Measurements from ENCODE around the gene ANKH.
"Not testable (repeated sequence)": the region's sequence is repeated elsewhere in the genome, so short reads cannot be mapped to it uniquely, and the experiment has no call there.

Gene ANKH

GRCh38 chr5:14871214-14872069, at the start of gene ANKH:
TSS of gene ANKH (minus strand) at chr5:14871778. CDS start at chr5:14871447, 331 bp downstream.
- Mint-ChIP-seq H3K36me3 (peaks cover 4% of the 10 kb centered on the region), H3K27ac (peak within 1 kb of the TSS; percentile 91), H3K9me3 (no peaks in the 10 kb centered on the region), H3K4me1 (peaks cover 33% of the 10 kb centered on the region), H3K4me3 (peak within 1 kb of the TSS; percentile 92), H3K27me3 (no peaks in the 10 kb centered on the region)
- peak; percentile 85 for DNase-seq
- CTCF ChIA-PET: interaction anchor here (1.0 to 2.5 kb wide), 7 partner anchors 9 to 164 kb away, joined by 3 to 25 read pairs (median 5); no protein-coding TSS in a partner anchor

- CTCF ChIA-PET: no interaction called here
- Mint-ChIP-seq H3K4me1 (peaks cover 7% of the 10 kb centered on the region), H3K9me3 (no peaks in the 10 kb centered on the region), H3K27me3 (peaks cover 10% of the 10 kb centered on the region), H3K4me3 (no peak overlapping the region), H3K27ac (no peak overlapping the region), H3K36me3 (no peaks in the 10 kb centered on the region)
- no peak for DNase-seq
These were observed 48.5 kb upstream of the ANKH start for GRCh38 chr5:14920121-14920520.

- H3K27ac Mint-ChIP-seq, H3K27me3 Mint-ChIP-seq, H3K9me3 Mint-ChIP-seq, H3K36me3 Mint-ChIP-seq, H3K4me3 Mint-ChIP-seq, CTCF ChIA-PET, H3K4me1 Mint-ChIP-seq, DNase-seq: not testable (repeated sequence)
These were observed 47.5 kb upstream of the ANKH start for GRCh38 chr5:14919106-14919505.

GRCh38 chr5:14917719-14918118, 46.1 kb upstream of the ANKH start:
- no peak for DNase-seq
- no peaks in the 10 kb centered on the region for H3K4me1 Mint-ChIP-seq
- no peak overlapping the region for H3K4me3 Mint-ChIP-seq
- CTCF ChIA-PET: no interaction called here
- no peaks in the 10 kb centered on the region for H3K36me3 Mint-ChIP-seq
- peaks cover 5% of the 10 kb centered on the region for H3K27me3 Mint-ChIP-seq
- H3K9me3 Mint-ChIP-seq: no peaks in the 10 kb centered on the region
- no peak overlapping the region for H3K27ac Mint-ChIP-seq

GRCh38 chr5:14915291-14915952, 43.8 kb upstream of the ANKH start:
- CTCF ChIA-PET: no interaction called here
- no peaks in the 10 kb centered on the region for H3K4me1 Mint-ChIP-seq
- H3K4me3 Mint-ChIP-seq: no peak overlapping the region
- H3K27me3 Mint-ChIP-seq: no peaks in the 10 kb centered on the region
- no peaks in the 10 kb centered on the region for H3K36me3 Mint-ChIP-seq
- no peak for DNase-seq
- H3K27ac Mint-ChIP-seq: no peak overlapping the region
- no peaks in the 10 kb centered on the region for H3K9me3 Mint-ChIP-seq

- Mint-ChIP-seq H3K36me3 (no peaks in the 10 kb centered on the region), H3K27ac (no peak overlapping the region), H3K4me3 (no peak overlapping the region), H3K9me3 (no peaks in the 10 kb centered on the region), H3K4me1 (no peaks in the 10 kb centered on the region), H3K27me3 (no peaks in the 10 kb centered on the region)
- CTCF ChIA-PET: no interaction called here
- DNase-seq: no peak
These were observed 43.2 kb upstream of the ANKH start for GRCh38 chr5:14914623-14915260.

- Mint-ChIP-seq H3K4me1 (no peaks in the 10 kb centered on the region), H3K9me3 (no peaks in the 10 kb centered on the region), H3K27me3 (no peaks in the 10 kb centered on the region), H3K4me3 (no peak overlapping the region), H3K27ac (no peak overlapping the region), H3K36me3 (no peaks in the 10 kb centered on the region)
- CTCF ChIA-PET: no interaction called here
- DNase-seq: no peak
These were observed 42.6 kb upstream of the ANKH start for GRCh38 chr5:14914193-14914592.

- Mint-ChIP-seq H3K27me3 (no peaks in the 10 kb centered on the region), H3K4me1 (no peaks in the 10 kb centered on the region), H3K9me3 (no peaks in the 10 kb centered on the region), H3K4me3 (no peak overlapping the region), H3K36me3 (no peaks in the 10 kb centered on the region), H3K27ac (no peak overlapping the region)
- no peak for DNase-seq
- CTCF ChIA-PET: no interaction called here
These were observed 41.5 kb upstream of the ANKH start for GRCh38 chr5:14913096-14913495.

- Mint-ChIP-seq H3K27ac (no peak overlapping the region), H3K4me1 (no peaks in the 10 kb centered on the region), H3K36me3 (no peaks in the 10 kb centered on the region), H3K9me3 (no peaks in the 10 kb centered on the region), H3K27me3 (no peaks in the 10 kb centered on the region), H3K4me3 (no peak overlapping the region)
- no peak for DNase-seq
- CTCF ChIA-PET: no interaction called here
These were observed 40.6 kb upstream of the ANKH start for GRCh38 chr5:14912206-14912605.

GRCh38 chr5:14909369-14909768, 37.8 kb upstream of the ANKH start:
- H3K4me1 Mint-ChIP-seq: no peaks in the 10 kb centered on the region
- no peak overlapping the region for H3K4me3 Mint-ChIP-seq
- no peaks in the 10 kb centered on the region for H3K36me3 Mint-ChIP-seq
- H3K9me3 Mint-ChIP-seq: no peaks in the 10 kb centered on the region
- DNase-seq: no peak
- CTCF ChIA-PET: interaction anchor here (0.6 kb wide), 1 partner anchor 83 kb away, joined by 3 read pairs; no protein-coding TSS in a partner anchor
- H3K27me3 Mint-ChIP-seq: no peaks in the 10 kb centered on the region
- H3K27ac Mint-ChIP-seq: no peak overlapping the region

- Mint-ChIP-seq H3K36me3 (no peaks in the 10 kb centered on the region), H3K9me3 (no peaks in the 10 kb centered on the region), H3K4me3 (no peak overlapping the region), H3K27ac (no peak overlapping the region), H3K4me1 (no peaks in the 10 kb centered on the region), H3K27me3 (peaks cover under 1% of the 10 kb centered on the region)
- no peak for DNase-seq
- CTCF ChIA-PET: no interaction called here
These were observed 36.6 kb upstream of the ANKH start for GRCh38 chr5:14908172-14908571.

GRCh38 chr5:14906628-14907027, 35.0 kb upstream of the ANKH start:
- Mint-ChIP-seq H3K27me3 (peaks cover 5% of the 10 kb centered on the region), H3K4me1 (no peaks in the 10 kb centered on the region), H3K9me3 (no peaks in the 10 kb centered on the region), H3K36me3 (no peaks in the 10 kb centered on the region), H3K4me3 (no peak overlapping the region), H3K27ac (no peak overlapping the region)
- CTCF ChIA-PET: no interaction called here
- no peak for DNase-seq

- H3K27me3 Mint-ChIP-seq: peaks cover 8% of the 10 kb centered on the region
- CTCF ChIA-PET: no interaction called here
- H3K9me3 Mint-ChIP-seq: no peaks in the 10 kb centered on the region
These were observed 31.4 kb upstream of the ANKH start for GRCh38 chr5:14902826-14903560.

GRCh38 chr5:14901462-14902051, 30.0 kb upstream of the ANKH start:
- no peaks in the 10 kb centered on the region for H3K36me3 Mint-ChIP-seq
- no peaks in the 10 kb centered on the region for H3K9me3 Mint-ChIP-seq
- peaks cover 8% of the 10 kb centered on the region for H3K27me3 Mint-ChIP-seq
- H3K4me1 Mint-ChIP-seq: no peaks in the 10 kb centered on the region
- no peak for DNase-seq
- CTCF ChIA-PET: interaction anchor here (0.6 kb wide), 1 partner anchor 80 kb away, joined by 4 read pairs; no protein-coding TSS in a partner anchor
- H3K27ac Mint-ChIP-seq: no peak overlapping the region
- H3K4me3 Mint-ChIP-seq: no peak overlapping the region

More at GRCh38 chr5:14902826-14903560, 31.4 kb upstream of the ANKH start:
- H3K4me3 Mint-ChIP-seq: no peak overlapping the region
- no peaks in the 10 kb centered on the region for H3K36me3 Mint-ChIP-seq
- H3K27ac Mint-ChIP-seq: no peak overlapping the region
- DNase-seq: no peak
- H3K4me1 Mint-ChIP-seq: no peaks in the 10 kb centered on the region

Data from activated naive CD4-positive, alpha-beta T cell treated with anti-CD3 and anti-CD28 coated beads, Interleukin-2, amount 10 ng/mL, durations not matched to agents 7 days and 5 days (primary cell).